GM19025 (cell line): ENCODE results near the gene BTBD10.

ENCODE experiments used
- ATAC-seq: cut with Tn5 transposase; IDR thresholded peaks from one replicate; pipeline ENCODE4 v1.9.1; 2021; ENCODE audit warnings: mild to moderate bottlenecking, low read depth, moderate library complexity; ENCODE audit not compliant: unreplicated experiment

Gene BTBD10

DNA sequence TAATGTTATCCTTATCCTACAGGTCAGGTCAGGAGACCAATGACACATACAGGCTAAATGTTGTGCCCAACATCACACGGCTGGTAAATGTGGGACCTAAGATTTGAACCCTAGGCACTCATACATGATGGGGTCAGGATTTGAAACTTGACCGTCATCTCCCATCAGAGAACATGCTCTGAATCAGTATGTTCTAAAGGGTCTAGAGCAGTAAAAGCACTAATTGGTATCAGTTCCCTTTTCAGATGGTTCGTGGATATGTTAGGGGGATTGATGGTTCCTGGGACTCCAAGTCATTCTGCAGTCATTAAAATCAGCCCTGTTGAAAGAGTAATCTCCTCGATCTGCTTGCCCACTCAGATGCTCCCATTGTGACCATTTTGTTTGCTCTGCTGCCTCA is 120.0 kb downstream of the BTBD10 start:
- ATAC-seq = no peak

DNA sequence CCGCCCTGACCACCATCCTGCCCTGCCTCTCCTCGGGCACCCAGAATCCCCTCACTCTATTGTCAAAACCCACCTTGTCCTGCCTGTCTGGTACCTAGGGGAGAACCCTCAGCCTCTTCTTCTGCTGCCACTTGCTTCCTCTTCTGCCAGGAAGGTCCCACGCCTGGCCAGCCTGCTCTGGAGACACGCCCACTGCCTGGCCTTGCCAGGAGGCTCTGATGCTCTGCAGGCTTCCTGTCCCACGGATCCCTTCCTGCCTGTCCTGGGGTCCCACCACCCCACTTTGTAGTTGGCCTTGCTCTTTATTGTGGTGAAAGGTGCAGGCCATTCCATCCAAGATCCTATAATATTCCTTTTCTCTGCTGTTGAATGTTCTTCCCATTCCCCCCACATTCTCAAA is 122.0 kb downstream of the BTBD10 start:
- ATAC-seq = no peak

DNA sequence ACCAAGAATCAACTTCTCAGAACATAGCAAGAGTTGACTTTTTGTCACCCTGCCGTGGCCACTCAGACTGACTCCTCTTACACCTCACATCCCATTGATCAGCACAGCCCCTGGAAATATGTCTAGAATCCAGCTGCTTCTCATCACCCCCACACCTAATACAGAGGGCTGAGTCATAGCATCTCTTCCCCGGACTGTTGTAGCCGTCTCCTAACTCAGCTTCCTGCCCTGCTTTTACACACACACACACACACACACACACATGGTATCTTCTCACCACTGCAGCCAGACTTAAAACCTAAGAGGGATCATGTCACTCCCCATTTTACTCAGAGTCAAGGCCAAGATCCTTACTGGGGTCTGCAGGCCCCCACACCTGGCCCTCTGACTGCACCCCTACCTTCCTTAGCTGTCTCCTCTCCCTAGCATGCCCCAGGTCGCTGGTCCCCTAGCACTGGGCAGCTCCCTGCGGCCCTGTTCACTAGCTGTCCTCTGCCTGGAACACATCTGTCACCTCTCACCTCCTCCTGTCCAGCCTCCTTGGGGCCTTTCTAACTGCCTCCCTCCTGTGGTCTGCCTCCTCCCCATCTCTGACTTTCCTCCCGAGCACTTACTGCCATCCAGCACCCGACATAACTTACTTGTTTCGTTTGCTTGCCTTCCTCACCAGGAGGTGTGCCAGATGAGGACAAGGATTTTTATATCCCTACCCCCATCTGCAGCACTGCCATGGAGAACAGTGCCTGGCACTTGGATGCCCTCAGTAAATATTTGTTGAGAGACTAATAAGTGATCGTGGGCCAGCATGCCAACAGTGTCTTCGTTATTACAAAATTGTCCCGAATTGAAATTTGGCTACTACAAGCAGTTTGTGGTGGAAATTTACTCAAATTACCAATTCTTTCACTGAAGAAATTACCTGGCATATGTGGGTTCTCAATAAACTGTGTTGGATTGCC is 123.5 kb downstream of the BTBD10 start:
- no peak for ATAC-seq

DNA sequence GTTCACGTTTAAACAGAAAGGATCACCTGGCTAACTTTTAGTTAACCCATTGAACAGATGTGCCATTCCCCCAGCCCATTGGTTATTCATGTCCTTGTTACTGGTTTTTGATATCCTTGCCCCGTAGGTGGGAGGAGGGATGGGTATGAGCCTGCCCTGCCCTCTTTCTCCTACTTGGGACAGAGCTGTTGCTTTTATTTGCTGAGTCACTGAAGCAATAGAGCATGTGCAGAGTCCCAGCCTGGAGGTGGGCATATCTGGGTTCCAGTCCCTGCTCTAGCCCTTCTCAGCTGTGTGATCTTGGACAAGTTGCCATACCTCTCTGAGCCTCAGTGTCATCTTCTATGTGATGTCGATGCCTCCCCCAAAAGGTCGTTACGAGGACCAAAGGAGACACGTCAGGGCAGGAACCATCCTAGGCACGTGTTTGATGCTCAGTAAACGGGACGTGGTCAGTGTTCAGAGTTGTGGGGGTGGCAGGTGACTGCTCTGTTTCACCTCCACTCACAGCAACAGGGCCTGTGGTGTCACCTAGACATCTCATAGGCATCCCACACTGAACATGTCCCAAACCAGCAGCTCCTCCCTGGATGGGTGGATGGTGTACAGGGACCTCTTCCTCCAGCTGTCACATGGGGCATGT is 124.5 kb downstream of the BTBD10 start:
- ATAC-seq = no peak

DNA sequence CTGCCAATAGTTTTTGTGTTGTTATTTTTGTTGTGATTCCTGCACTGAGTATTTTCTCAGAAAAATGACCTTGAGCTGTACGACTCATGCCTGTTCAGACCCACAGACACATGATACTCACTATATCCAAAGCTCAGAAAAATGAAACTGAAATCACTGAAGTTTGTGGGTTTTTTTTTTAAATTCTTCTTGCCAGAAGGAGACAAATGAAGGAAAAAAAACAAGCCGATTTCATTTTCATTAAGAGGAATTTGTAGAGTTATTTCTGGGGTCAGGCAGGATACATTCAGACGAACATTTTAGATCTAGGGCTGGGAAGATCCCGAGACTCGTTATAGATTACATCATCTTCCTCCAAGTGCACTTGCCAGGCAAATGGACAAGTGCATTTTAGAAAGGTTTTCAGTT is 125.0 kb downstream of the BTBD10 start:
- no peak for ATAC-seq
